Erythroblast (primary cell): ENCODE results near the gene TBL2.

Source experiments
- GATA1 ChIP-seq: IDR thresholded peaks from 2 replicates; pipeline ENCODE4 v1.6.1; 2011; ENCODE audit warnings: low read depth, mild to moderate bottlenecking, control low read depth, low read length, moderate library complexity
- POLR2A ChIP-seq: IDR thresholded peaks from 2 replicates; pipeline ENCODE4 v1.6.1; 2011; ENCODE audit warnings: mild to moderate bottlenecking, low read length

GRCh38 chr7:73597978-73598782 is 19.8 kb upstream of the TBL2 start:
- no peak for TF ChIP-seq POLR2A
- TF ChIP-seq GATA1 = no peak
